ENCODE measurements around the gene CD8B2.

GRCh38 chr2:106554411-106554810 is 67.2 kb downstream of the CD8B2 start:
- no peak for TF ChIP-seq CHD2 (IDR thresholded peaks at IDR 0.05; ENCODE audit: low read depth, low read length)
- TF ChIP-seq REST (IDR thresholded peaks at IDR 0.05; ENCODE audit: borderline replicate concordance), result no peak
- TF ChIP-seq REST (CRISPR knock-in tag; IDR thresholded peaks at IDR 0.05; ENCODE audit: low read depth), result no peak
- TF ChIP-seq NR2F6 (CRISPR knock-in tag; IDR thresholded peaks at IDR 0.05), result no peak
- no peak for TF ChIP-seq RFX5 (IDR thresholded peaks at IDR 0.05; ENCODE audit: low read depth, low read length)
- TF ChIP-seq FOS (IDR thresholded peaks at IDR 0.05; ENCODE audit: extremely low read depth, insufficient read length), result no peak
- no peak for TF ChIP-seq SRF (CRISPR knock-in tag; IDR thresholded peaks at IDR 0.05)
- no peak for TF ChIP-seq CBX5 (IDR thresholded peaks at IDR 0.05; ENCODE audit: borderline replicate concordance, low read depth)
- TF ChIP-seq BDP1 (IDR thresholded peaks at IDR 0.05; ENCODE audit: insufficient read depth, insufficient read length), result no peak

All from K562 (cell line).